ENCODE data around the gene GAB2. TPM values are rescaled to one million over a fixed set of nuclear protein-coding genes. Genes with fewer than 3 reads are reported as not detected.
A peak's percentile ranks its signal among the peaks of the same experiment; 100 is the strongest.

GAB2 gene
- total RNA-seq, 1 experiment from 2014 or later = 4.2 TPM

GRCh38 chr11:78261367-78261766, 156.3 kb downstream of the GAB2 start:
- intact Hi-C loops (cut with micrococcal nuclease) = no loop called here
- ChIA-PET POLR2A (interaction anchor here (1.1 kb wide), 1 partner anchor 10 kb away, joined by 3 read pairs; no protein-coding TSS in a partner anchor), CTCF (interaction anchor here (1.1 kb wide), 1 partner anchor 10 kb away, joined by 3 read pairs; no protein-coding TSS in a partner anchor)
- Mint-ChIP-seq H3K4me1 (ENCODE audit: insufficient read depth, unreplicated experiment) (peaks cover 8% of the 10 kb centered on the region), H3K9me3 (ENCODE audit: unreplicated experiment) (no peaks in the 10 kb centered on the region), H3K27me3 (ENCODE audit: insufficient read depth, unreplicated experiment) (no peaks in the 10 kb centered on the region), H3K27ac (ENCODE audit: low read depth, unreplicated experiment) (no peak overlapping the region), H3K4me3 (ENCODE audit: unreplicated experiment) (no peak overlapping the region), H3K36me3 (ENCODE audit: insufficient read depth, unreplicated experiment) (no peaks in the 10 kb centered on the region)
- no peak for TF ChIP-seq CTCF (IDR thresholded peaks at IDR 0.05; ENCODE audit: unreplicated experiment)
- DNase-seq (ENCODE audit: unreplicated experiment) = no peak
- no TSS peak for BruUV-seq (replicated peaks)

GRCh38 chr11:78259777-78260487, 157.7 kb downstream of the GAB2 start:
- ChIA-PET CTCF (no interaction called here), POLR2A (interaction anchor here (0.8 kb wide), 1 partner anchor 11 kb away, joined by 3 read pairs; no protein-coding TSS in a partner anchor)
- Mint-ChIP-seq H3K4me1 (ENCODE audit: insufficient read depth, unreplicated experiment) (peaks cover 11% of the 10 kb centered on the region), H3K36me3 (ENCODE audit: insufficient read depth, unreplicated experiment) (no peaks in the 10 kb centered on the region), H3K4me3 (ENCODE audit: unreplicated experiment) (no peak overlapping the region), H3K9me3 (ENCODE audit: unreplicated experiment) (no peaks in the 10 kb centered on the region), H3K27me3 (ENCODE audit: insufficient read depth, unreplicated experiment) (no peaks in the 10 kb centered on the region), H3K27ac (ENCODE audit: low read depth, unreplicated experiment) (no peak overlapping the region)
- intact Hi-C loops (cut with micrococcal nuclease) = no loop called here
- DNase-seq (ENCODE audit: unreplicated experiment) = no peak
- TF ChIP-seq CTCF (IDR thresholded peaks at IDR 0.05; ENCODE audit: unreplicated experiment) = no peak
- no TSS peak for BruUV-seq (replicated peaks)

GRCh38 chr11:78257654-78258053, 160.0 kb downstream of the GAB2 start:
- no peak overlapping the region for H3K27ac Mint-ChIP-seq (ENCODE audit: low read depth, unreplicated experiment)
- ChIA-PET POLR2A (interaction anchor here (0.7 to 1.3 kb wide), 2 partner anchors 317 to 351 kb away, joined by 3 read pairs; partner anchors contain the start of gene NARS2), CTCF (interaction anchor here (0.6 to 1.1 kb wide), 2 partner anchors 108 to 307 kb away, joined by 3 read pairs; no protein-coding TSS in a partner anchor)
- intact Hi-C loops (cut with micrococcal nuclease) = no loop called here
- H3K4me1 Mint-ChIP-seq (ENCODE audit: insufficient read depth, unreplicated experiment) = peaks cover 11% of the 10 kb centered on the region
- BruUV-seq (replicated peaks) = no TSS peak
- no peaks in the 10 kb centered on the region for H3K9me3 Mint-ChIP-seq (ENCODE audit: unreplicated experiment)
- no peak for DNase-seq (ENCODE audit: unreplicated experiment)
- H3K27me3 Mint-ChIP-seq (ENCODE audit: insufficient read depth, unreplicated experiment) = no peaks in the 10 kb centered on the region
- no peak overlapping the region for H3K4me3 Mint-ChIP-seq (ENCODE audit: unreplicated experiment)
- TF ChIP-seq CTCF (IDR thresholded peaks at IDR 0.05; ENCODE audit: unreplicated experiment) = no peak
- no peaks in the 10 kb centered on the region for H3K36me3 Mint-ChIP-seq (ENCODE audit: insufficient read depth, unreplicated experiment)

- DNase-seq (ENCODE audit: unreplicated experiment) = peak; percentile 73
- Mint-ChIP-seq H3K4me3 (ENCODE audit: unreplicated experiment) (no peak overlapping the region), H3K27me3 (ENCODE audit: insufficient read depth, unreplicated experiment) (no peaks in the 10 kb centered on the region), H3K36me3 (ENCODE audit: insufficient read depth, unreplicated experiment) (no peaks in the 10 kb centered on the region), H3K27ac (ENCODE audit: low read depth, unreplicated experiment) (peak overlapping the region; percentile 3), H3K4me1 (ENCODE audit: insufficient read depth, unreplicated experiment) (peaks cover 11% of the 10 kb centered on the region), H3K9me3 (ENCODE audit: unreplicated experiment) (no peaks in the 10 kb centered on the region)
- CTCF ChIA-PET = interaction anchor here (0.6 kb wide), 1 partner anchor 130 kb away, joined by 4 read pairs; no protein-coding TSS in a partner anchor
- TF ChIP-seq CTCF (IDR thresholded peaks at IDR 0.05; ENCODE audit: unreplicated experiment) = no peak
- intact Hi-C loops (cut with micrococcal nuclease) = no loop called here
- POLR2A ChIA-PET = interaction anchor here (0.6 to 1.3 kb wide), 2 partner anchors 8 to 317 kb away, joined by 3 to 4 read pairs; partner anchors contain the start of gene NARS2
- no TSS peak for BruUV-seq (replicated peaks)
Observed at GRCh38 chr11:78256962-78257361, 160.7 kb downstream of the GAB2 start.
